GM19324 (cell line): ENCODE measurements around the gene CPSF4.
"Not testable (repeated sequence)": the region's sequence is repeated elsewhere in the genome, so short reads cannot be mapped to it uniquely, and the experiment has no call there.

Source experiments
- ATAC-seq: cut with Tn5 transposase; IDR thresholded peaks from one replicate; pipeline ENCODE4 v1.9.1; 2021; ENCODE audit warnings: mild to moderate bottlenecking, moderate library complexity; ENCODE audit not compliant: unreplicated experiment, low FRiP score

The CPSF4 gene

GRCh38 chr7:99407872-99408378 is 30.8 kb upstream of the CPSF4 start:
- ATAC-seq: peak; percentile 4

- peak; percentile 79 for ATAC-seq
Observed at GRCh38 chr7:99408379-99409191, 30.2 kb upstream of the CPSF4 start, which contains the start of the genes BUD31 and PDAP1. Gene BUD31, plus strand, starts transcription at chr7:99408969. Its CDS starts 2,124 bp downstream, at chr7:99411093. Gene PDAP1, minus strand, starts transcription at chr7:99408597. Its CDS starts 49 bp downstream, at chr7:99408548.

- no peak for ATAC-seq
Observed at GRCh38 chr7:99409192-99409572, 29.6 kb upstream of the CPSF4 start.

GRCh38 chr7:99409806-99410205 is 28.9 kb upstream of the CPSF4 start:
- no peak for ATAC-seq

GRCh38 chr7:99410635-99411034 is 28.1 kb upstream of the CPSF4 start:
- ATAC-seq: no peak

GRCh38 chr7:99415513-99416127 is 23.1 kb upstream of the CPSF4 start:
- ATAC-seq: not testable (repeated sequence)

- no peak for ATAC-seq
Observed at GRCh38 chr7:99418260-99418659, 20.5 kb upstream of the CPSF4 start.

- ATAC-seq: no peak
Observed at GRCh38 chr7:99419323-99420021, 19.3 kb upstream of the CPSF4 start.

- ATAC-seq: no peak
Observed at GRCh38 chr7:99420213-99420612, 18.5 kb upstream of the CPSF4 start.

- ATAC-seq: no peak
Observed at GRCh38 chr7:99420986-99421385, 17.8 kb upstream of the CPSF4 start.

- ATAC-seq: no peak
Observed at GRCh38 chr7:99422186-99422585, 16.6 kb upstream of the CPSF4 start.

GRCh38 chr7:99422625-99423024 is 16.1 kb upstream of the CPSF4 start:
- ATAC-seq: no peak

- no peak for ATAC-seq
Observed at GRCh38 chr7:99424932-99425730, 13.6 kb upstream of the CPSF4 start.

GRCh38 chr7:99428972-99429566 is 9.7 kb upstream of the CPSF4 start:
- no peak for ATAC-seq

- ATAC-seq: no peak
Observed at GRCh38 chr7:99429756-99430155, 9.0 kb upstream of the CPSF4 start.

- ATAC-seq: not testable (repeated sequence)
Observed at GRCh38 chr7:99431756-99432540, 6.8 kb upstream of the CPSF4 start.

- ATAC-seq: no peak
Observed at GRCh38 chr7:99433158-99433557, 5.6 kb upstream of the CPSF4 start.

- ATAC-seq: peak; percentile 9
Observed at GRCh38 chr7:99437946-99438572, 684 bp upstream of the CPSF4 start.

- no peak for ATAC-seq
Observed at GRCh38 chr7:99440195-99440594, 1.5 kb downstream of the CPSF4 start.
